ENCODE measurements around the gene KLHL6.
"Not testable (repeated sequence)": the region's sequence is repeated elsewhere in the genome, so short reads cannot be mapped to it uniquely, and the experiment has no call there.

Gene KLHL6

DNA sequence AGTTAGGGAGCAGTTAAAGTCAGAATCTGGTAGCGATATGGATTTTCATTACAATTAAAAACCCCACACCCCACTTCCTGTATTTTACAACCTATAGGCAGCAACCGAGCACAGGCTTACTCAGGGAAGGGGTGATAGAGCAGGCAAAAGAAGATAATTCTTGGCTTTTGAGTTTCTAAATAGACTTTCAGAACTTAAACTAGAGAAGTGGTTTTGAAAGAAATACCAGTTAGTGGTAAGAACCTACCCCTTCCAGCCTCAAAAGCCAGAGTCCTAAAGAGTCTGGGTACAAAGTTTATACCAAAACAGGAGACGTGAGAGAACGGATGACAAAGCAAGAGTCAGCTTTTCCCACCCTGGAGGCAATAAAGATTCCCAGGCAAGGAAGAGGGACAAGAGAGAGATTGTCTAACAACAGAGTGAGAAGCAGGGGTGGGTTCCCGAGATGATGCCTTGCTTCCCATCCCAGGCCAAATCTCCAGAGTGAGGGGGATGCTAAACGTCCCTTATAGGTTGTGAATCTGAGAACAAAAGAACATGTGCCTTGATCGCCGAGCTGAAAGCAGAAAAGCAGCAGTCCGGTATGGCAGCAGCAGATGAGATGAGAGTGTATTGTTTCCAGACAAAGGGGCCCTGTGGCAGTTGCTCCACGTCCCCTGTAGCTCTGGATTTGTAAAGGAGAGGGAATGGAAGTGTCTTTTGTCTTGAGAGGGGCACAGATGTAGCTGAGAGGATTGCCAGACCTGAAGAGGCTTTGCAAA lies 36.8 kb downstream of the KLHL6 start:
- Mint-ChIP-seq H3K36me3 (ENCODE audit: low read depth) (no peaks in the 10 kb centered on the region), H3K27me3 (ENCODE audit: low read depth) (peaks cover 17% of the 10 kb centered on the region), H3K4me3 (no peak overlapping the region), H3K27ac (peak overlapping the region in 1 of 3 experiments; percentile 2), H3K4me1 (peaks cover 9% of the 10 kb centered on the region), H3K9me3 (no peaks in the 10 kb centered on the region)
- no peak for TF ChIP-seq CTCF (IDR thresholded peaks at IDR 0.05; ENCODE audit: unreplicated experiment in 3 of 3)

DNA sequence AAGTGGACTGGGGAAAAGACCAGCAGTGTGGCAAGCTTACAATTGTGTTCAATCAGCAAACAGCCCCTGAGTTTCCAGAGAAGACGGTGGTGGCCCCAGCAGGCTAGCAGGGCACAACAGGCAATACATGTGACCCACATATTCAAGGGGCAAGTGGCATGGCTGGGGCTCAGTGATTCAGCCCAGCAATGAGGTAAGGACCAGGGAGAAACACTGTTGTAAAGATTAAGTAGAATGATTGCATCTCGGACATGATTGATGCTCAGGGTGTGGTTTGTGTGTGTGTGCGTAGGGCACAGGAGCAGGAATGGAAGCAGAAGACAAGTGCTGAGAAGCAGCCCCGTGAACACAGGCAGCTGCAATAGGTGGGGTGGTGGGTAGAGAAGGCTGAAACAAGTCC lies 37.9 kb downstream of the KLHL6 start:
- peaks cover 9% of the 10 kb centered on the region for H3K4me1 Mint-ChIP-seq
- no peak overlapping the region for H3K27ac Mint-ChIP-seq
- no peak for TF ChIP-seq CTCF (IDR thresholded peaks at IDR 0.05; ENCODE audit: unreplicated experiment in 3 of 3)
- no peak overlapping the region for H3K4me3 Mint-ChIP-seq
- no peaks in the 10 kb centered on the region for H3K36me3 Mint-ChIP-seq (ENCODE audit: low read depth)
- H3K9me3 Mint-ChIP-seq = no peaks in the 10 kb centered on the region
- H3K27me3 Mint-ChIP-seq (ENCODE audit: low read depth) = peaks cover 17% of the 10 kb centered on the region

- H3K4me1 Mint-ChIP-seq = peaks cover 17% of the 10 kb centered on the region
- TF ChIP-seq CTCF (IDR thresholded peaks at IDR 0.05; ENCODE audit: unreplicated experiment in 3 of 3) = no peak
- H3K27me3 Mint-ChIP-seq (ENCODE audit: low read depth) = peaks cover 17% of the 10 kb centered on the region
- no peak overlapping the region for H3K4me3 Mint-ChIP-seq
- H3K27ac Mint-ChIP-seq = no peak overlapping the region
- H3K36me3 Mint-ChIP-seq (ENCODE audit: low read depth) = no peaks in the 10 kb centered on the region
- no peaks in the 10 kb centered on the region for H3K9me3 Mint-ChIP-seq
These were observed 39.3 kb downstream of the KLHL6 start for GRCh38 chr3:183515968-183516851.

- no peak overlapping the region for H3K4me3 Mint-ChIP-seq
- no peak for TF ChIP-seq CTCF (IDR thresholded peaks at IDR 0.05; ENCODE audit: unreplicated experiment in 3 of 3)
- H3K36me3 Mint-ChIP-seq (ENCODE audit: low read depth) = no peaks in the 10 kb centered on the region
- peaks cover 15% of the 10 kb centered on the region for H3K4me1 Mint-ChIP-seq
- H3K27ac Mint-ChIP-seq = peak overlapping the region in 1 of 3 experiments; percentile 24
- peaks cover 13% of the 10 kb centered on the region for H3K27me3 Mint-ChIP-seq (ENCODE audit: low read depth)
- H3K9me3 Mint-ChIP-seq = no peaks in the 10 kb centered on the region
These were observed 41.5 kb downstream of the KLHL6 start for GRCh38 chr3:183514021-183514420.

DNA sequence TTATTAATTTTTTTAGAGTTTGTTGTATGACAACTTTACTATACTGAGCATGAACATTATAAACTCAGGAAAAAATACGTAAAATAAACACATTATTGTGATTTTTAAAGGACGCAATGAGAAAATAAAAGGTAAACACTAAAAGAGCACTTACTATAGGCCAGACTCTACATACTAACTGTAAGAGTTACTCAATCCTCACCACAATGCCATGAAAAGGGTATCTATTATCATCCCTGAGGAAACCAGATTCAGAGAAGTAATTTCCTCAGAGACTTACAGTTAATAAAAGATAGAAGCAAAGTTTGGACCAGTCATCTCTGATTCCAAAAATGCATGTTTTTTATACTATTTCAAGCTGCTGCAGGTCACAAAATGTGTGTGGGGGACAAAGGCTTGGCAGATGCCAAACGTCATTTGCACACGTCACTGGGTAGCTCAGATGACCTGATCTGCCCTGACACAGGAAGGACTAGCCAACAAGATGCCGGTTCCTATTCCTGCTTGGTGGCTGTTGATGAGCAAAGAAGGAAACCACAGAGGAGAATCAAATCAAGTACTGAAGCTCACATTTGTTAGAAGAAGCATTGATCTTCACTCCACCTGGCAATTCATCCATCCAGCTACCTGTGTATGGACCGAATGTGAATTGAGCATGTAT lies 42.3 kb downstream of the KLHL6 start:
- no peak for TF ChIP-seq CTCF (IDR thresholded peaks at IDR 0.05; ENCODE audit: unreplicated experiment in 3 of 3)
- Mint-ChIP-seq H3K27me3 (ENCODE audit: low read depth) (peaks cover 10% of the 10 kb centered on the region), H3K4me1 (peaks cover 15% of the 10 kb centered on the region), H3K9me3 (no peaks in the 10 kb centered on the region), H3K4me3 (no peak overlapping the region), H3K36me3 (ENCODE audit: low read depth) (no peaks in the 10 kb centered on the region), H3K27ac (no peak overlapping the region)

- Mint-ChIP-seq H3K4me1 (peaks cover 15% of the 10 kb centered on the region), H3K27ac (peak overlapping the region; percentile 52 to 91 (median 75))
- not testable (repeated sequence) for H3K27me3 Mint-ChIP-seq (ENCODE audit: low read depth); H3K9me3 Mint-ChIP-seq; H3K36me3 Mint-ChIP-seq (ENCODE audit: low read depth); H3K4me3 Mint-ChIP-seq
These were observed 44.0 kb downstream of the KLHL6 start for GRCh38 chr3:183511286-183512131.
